HFFc6 (cell line): ENCODE results near the gene PDE4C. TPM values are rescaled to one million over a fixed set of nuclear protein-coding genes. Genes with fewer than 3 reads are reported as not detected.

Source experiments
- DNase-seq: peaks from one replicate; pipeline ENCODE4 v3.0.0-alpha.2; 2018
- H3K27ac Mint-ChIP-seq: 2 replicates; pipeline ENCODE4 v1.8.0; 2020; ENCODE audit warnings: mild to moderate bottlenecking, mixed read lengths
- H3K27me3 Mint-ChIP-seq: 2 replicates; pipeline ENCODE4 v1.8.0; 2021; ENCODE audit warnings: mild to moderate bottlenecking, moderate library complexity, mixed read lengths; ENCODE audit not compliant: insufficient read depth
- H3K36me3 Mint-ChIP-seq: 2 replicates; pipeline ENCODE4 v1.8.0; 2021; ENCODE audit warnings: low read depth, mixed read lengths
- H3K4me1 Mint-ChIP-seq: 2 replicates; pipeline ENCODE4 v1.8.0; 2020; ENCODE audit warnings: low read depth, mixed read lengths
- H3K4me3 Mint-ChIP-seq: 2 replicates; pipeline ENCODE4 v1.8.0; 2020; ENCODE audit warnings: mild to moderate bottlenecking, moderate library complexity, mixed read lengths
- H3K9me3 Mint-ChIP-seq: 2 replicates; pipeline ENCODE4 v1.8.0; 2020; ENCODE audit warnings: mild to moderate bottlenecking, mixed read lengths
- total RNA-seq, 6 experiments: library from RNA; stranded (reverse); fragmentation: NEBNext Ultra II Directional; extraction: Animal tissue kit (Norgen Biotek cat#: 25700); gene quantifications; 2 replicates in 1 of 6; 3 replicates in 5 of 6; pipeline ENCODE4 v1.2.3, GENCODE V29; 2021
- TF ChIP-seq, protein P1 (sequence below): fragments of 200-600 bp; sonication (generic); IDR thresholded peaks from 2 replicates; pipeline ENCODE4 v1.5.0; 2021; ENCODE audit warnings: antibody characterized with exemption, mild to moderate bottlenecking

PDE4C gene
- total RNA-seq, 6 experiments from 2014 or later = 0.14 TPM; not detected in 5

DNA sequence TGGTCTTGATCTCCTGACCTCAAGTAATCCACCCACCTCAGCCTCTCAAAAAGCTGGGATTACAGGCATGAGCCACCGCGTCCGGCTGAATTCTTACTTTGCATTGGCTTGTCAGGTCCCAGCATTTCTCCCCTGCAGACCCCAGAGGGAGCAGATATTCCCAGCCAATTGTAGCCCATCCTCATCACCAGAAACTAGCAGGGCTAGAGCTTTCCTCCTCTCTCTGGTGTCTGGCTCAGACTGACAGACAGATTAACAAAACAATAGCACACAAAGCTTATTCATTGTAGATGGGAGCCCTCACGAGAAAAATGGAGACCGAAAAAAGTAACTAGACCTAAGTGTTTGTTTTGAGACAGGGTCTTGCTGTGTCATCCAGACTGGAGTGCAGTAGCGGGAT, 40.7 kb downstream of the PDE4C start:
- no peaks in the 10 kb centered on the region for H3K36me3 Mint-ChIP-seq
- H3K4me1 Mint-ChIP-seq = no peaks in the 10 kb centered on the region
- DNase-seq = no peak
- no peaks in the 10 kb centered on the region for H3K9me3 Mint-ChIP-seq
- H3K27me3 Mint-ChIP-seq = peaks cover 9% of the 10 kb centered on the region
- TF ChIP-seq, protein P1, sequence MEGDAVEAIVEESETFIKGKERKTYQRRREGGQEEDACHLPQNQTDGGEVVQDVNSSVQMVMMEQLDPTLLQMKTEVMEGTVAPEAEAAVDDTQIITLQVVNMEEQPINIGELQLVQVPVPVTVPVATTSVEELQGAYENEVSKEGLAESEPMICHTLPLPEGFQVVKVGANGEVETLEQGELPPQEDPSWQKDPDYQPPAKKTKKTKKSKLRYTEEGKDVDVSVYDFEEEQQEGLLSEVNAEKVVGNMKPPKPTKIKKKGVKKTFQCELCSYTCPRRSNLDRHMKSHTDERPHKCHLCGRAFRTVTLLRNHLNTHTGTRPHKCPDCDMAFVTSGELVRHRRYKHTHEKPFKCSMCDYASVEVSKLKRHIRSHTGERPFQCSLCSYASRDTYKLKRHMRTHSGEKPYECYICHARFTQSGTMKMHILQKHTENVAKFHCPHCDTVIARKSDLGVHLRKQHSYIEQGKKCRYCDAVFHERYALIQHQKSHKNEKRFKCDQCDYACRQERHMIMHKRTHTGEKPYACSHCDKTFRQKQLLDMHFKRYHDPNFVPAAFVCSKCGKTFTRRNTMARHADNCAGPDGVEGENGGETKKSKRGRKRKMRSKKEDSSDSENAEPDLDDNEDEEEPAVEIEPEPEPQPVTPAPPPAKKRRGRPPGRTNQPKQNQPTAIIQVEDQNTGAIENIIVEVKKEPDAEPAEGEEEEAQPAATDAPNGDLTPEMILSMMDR = no peak
- H3K27ac Mint-ChIP-seq = no peak overlapping the region
- no peak overlapping the region for H3K4me3 Mint-ChIP-seq

DNA sequence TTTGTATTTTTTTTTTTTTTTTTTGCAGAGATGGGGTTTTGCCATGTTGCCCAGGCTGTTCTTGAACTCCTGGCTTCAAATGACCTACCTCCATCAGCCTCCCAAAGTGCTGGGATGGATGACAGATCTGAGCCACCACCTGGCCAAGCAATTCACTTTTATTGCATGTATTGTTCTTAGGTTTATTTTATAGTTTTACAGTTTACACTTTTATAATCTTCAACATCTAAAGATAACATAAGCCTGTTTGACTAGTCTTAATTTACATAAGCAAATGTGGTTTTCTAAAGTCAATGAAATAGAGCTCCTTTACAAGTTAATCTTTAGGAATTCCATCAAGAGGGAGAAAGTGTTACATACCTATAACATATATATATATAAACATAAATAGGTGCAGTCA, 42.7 kb downstream of the PDE4C start:
- H3K4me3 Mint-ChIP-seq = no peak overlapping the region
- TF ChIP-seq, protein P1 = no peak
- no peak overlapping the region for H3K27ac Mint-ChIP-seq
- no peaks in the 10 kb centered on the region for H3K36me3 Mint-ChIP-seq
- H3K9me3 Mint-ChIP-seq = no peaks in the 10 kb centered on the region
- DNase-seq = no peak
- H3K4me1 Mint-ChIP-seq = no peaks in the 10 kb centered on the region
- peaks cover 7% of the 10 kb centered on the region for H3K27me3 Mint-ChIP-seq

DNA sequence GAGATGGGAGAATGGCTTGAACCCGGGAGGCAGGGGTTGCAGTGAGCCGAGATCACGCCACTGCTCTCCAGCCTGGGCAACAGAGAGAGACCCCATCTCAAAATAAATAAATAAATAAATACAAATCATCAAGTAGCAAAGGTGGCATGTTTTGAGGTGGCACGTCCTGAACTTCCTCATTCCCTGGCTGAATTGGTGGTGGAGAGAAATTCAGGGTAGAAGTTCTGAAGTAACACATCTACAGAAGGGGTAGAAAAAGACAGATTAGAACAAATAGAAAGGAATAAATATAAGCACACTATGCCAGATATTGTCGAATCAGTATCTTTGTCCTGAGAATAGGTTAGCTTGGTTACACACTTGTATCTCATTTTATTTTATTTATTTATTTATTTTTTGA, 46.3 kb downstream of the PDE4C start:
- no peaks in the 10 kb centered on the region for H3K36me3 Mint-ChIP-seq
- no peak for DNase-seq
- no peaks in the 10 kb centered on the region for H3K9me3 Mint-ChIP-seq
- TF ChIP-seq, protein P1 = no peak
- no peak overlapping the region for H3K4me3 Mint-ChIP-seq
- H3K27me3 Mint-ChIP-seq = peaks cover 8% of the 10 kb centered on the region
- peaks cover 6% of the 10 kb centered on the region for H3K4me1 Mint-ChIP-seq
- H3K27ac Mint-ChIP-seq = no peak overlapping the region

DNA sequence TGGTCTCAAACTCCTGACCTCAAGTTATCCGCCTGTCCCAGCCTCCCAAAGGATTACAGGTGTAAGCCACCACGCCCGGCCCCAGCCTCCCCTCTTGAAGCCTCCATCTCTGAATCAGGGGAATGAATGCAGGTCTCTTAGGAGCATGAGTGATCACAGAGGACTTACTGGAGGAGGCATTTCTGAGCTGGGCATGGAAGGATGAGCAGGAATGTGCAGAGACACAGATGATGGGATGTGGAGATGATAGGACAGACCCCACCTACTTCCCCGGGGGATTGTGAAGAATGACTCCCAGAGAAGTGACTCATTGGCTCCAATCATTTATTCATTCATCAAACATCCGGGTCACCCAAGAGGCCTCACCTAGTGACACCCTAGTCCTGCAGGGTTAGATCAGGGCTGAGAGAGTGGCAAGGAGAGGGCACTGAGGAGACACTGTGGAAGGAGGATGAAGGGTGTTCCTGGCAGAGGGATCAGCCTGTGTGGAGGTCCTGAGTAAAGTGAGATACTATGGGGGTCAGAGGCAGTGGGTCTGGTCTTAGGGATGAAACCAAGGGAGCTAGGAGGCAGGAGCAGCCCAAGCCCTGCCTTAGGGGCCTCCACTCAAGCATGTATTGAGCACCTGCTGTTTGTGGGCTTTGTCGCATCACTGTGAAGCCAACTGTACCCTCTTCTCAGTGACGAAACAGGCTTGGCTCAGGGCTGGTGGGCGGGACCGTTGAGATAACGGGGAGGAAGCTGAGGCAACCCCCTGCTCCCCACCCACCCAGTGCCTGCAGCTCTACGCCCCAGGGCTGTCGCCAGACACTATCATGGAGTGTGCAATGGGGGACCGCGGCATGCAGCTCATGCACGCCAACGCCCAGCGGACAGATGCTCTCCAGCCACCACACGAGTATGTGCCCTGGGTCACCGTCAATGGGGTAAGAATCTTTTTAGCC, 49.6 kb downstream of the PDE4C start:
- Mint-ChIP-seq H3K27ac (no peak overlapping the region), H3K4me1 (peaks cover 11% of the 10 kb centered on the region), H3K27me3 (peaks cover 6% of the 10 kb centered on the region), H3K4me3 (no peak overlapping the region), H3K9me3 (no peaks in the 10 kb centered on the region), H3K36me3 (no peaks in the 10 kb centered on the region)
- TF ChIP-seq, protein P1 = no peak
- no peak for DNase-seq

DNA sequence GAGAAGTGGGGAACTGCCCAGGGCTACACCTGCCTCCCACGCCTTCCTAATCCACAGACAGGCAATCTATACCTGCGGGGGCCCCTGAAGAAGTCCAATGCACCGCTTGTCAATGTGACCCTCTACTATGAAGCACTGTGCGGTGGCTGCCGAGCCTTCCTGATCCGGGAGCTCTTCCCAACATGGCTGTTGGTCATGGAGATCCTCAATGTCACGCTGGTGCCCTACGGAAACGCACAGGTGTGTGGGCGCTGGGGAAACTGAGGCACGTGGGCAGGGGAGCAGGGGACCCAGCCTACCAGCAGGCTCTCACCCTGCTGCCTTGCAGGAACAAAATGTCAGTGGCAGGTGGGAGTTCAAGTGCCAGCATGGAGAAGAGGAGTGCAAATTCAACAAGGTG, 51.3 kb downstream of the PDE4C start:
- H3K4me3 Mint-ChIP-seq = no peak overlapping the region
- no peak for DNase-seq
- H3K36me3 Mint-ChIP-seq = peaks cover 5% of the 10 kb centered on the region; the same call in 1 of the 2 replicates
- peaks cover 11% of the 10 kb centered on the region for H3K4me1 Mint-ChIP-seq
- H3K27ac Mint-ChIP-seq = no peak overlapping the region
- no peaks in the 10 kb centered on the region for H3K9me3 Mint-ChIP-seq
- TF ChIP-seq, protein P1 = no peak
- H3K27me3 Mint-ChIP-seq = peaks cover 6% of the 10 kb centered on the region

Other genes starting within 250 kb of the PDE4C start
- 1 to 10 TPM; 5.3 to 8.1 (median 7.0) TPM for gene ARRDC2, start 218.3 kb downstream of the PDE4C start, total RNA-seq
- under 1 TPM in 1 of 6 experiments, not detected in 5; 0.10 TPM for gene IL12RB1, start 139.5 kb downstream of the PDE4C start, total RNA-seq
- gene MAST3, start 128.7 kb downstream of the PDE4C start, total RNA-seq = 10 to 100 TPM; 12.2 to 17.4 (median 13.2) TPM
- 10 to 100 TPM; 51.9 to 66.1 (median 56.0) TPM for gene PIK3R2, start 73.3 kb downstream of the PDE4C start, total RNA-seq
- 1 to 10 TPM; 4.9 to 9.0 (median 6.0) TPM for gene IFI30, start 52.6 kb downstream of the PDE4C start, total RNA-seq
- 10 to 100 TPM in 5 of 6 experiments, 1 to 10 TPM in 1; 9.7 to 14.9 (median 13.1) TPM for gene MPV17L2, start 33.2 kb downstream of the PDE4C start, total RNA-seq
- 1 to 10 TPM; 6.1 to 9.0 (median 7.3) TPM for gene RAB3A, start 22.4 kb downstream of the PDE4C start, total RNA-seq
- gene IQCN, start 48.0 kb upstream of the PDE4C start, total RNA-seq = under 1 TPM; 0.40 to 0.87 (median 0.55) TPM
- gene JUND, start 55.2 kb upstream of the PDE4C start, total RNA-seq = 10 to 100 TPM; 70.3 to 99.9 (median 91.7) TPM
- gene LSM4, start 96.6 kb upstream of the PDE4C start, total RNA-seq = 100 to 1,000 TPM; 175 to 217 (median 202) TPM
- 10 to 100 TPM; 30.5 to 54.1 (median 32.4) TPM for gene PGPEP1, start 114.2 kb upstream of the PDE4C start, total RNA-seq
- gene GDF15, start 159.7 kb upstream of the PDE4C start, total RNA-seq = 10 to 100 TPM; 21.3 to 36.9 (median 24.9) TPM
- not detected for gene LRRC25, start 171.2 kb upstream of the PDE4C start, total RNA-seq
- 10 to 100 TPM; 76.4 to 84.3 (median 80.4) TPM for gene SSBP4, start 193.0 kb upstream of the PDE4C start, total RNA-seq
- 1 to 10 TPM; 2.3 to 3.7 (median 3.2) TPM for gene ISYNA1, start 211.7 kb upstream of the PDE4C start, total RNA-seq